ENCODE data around the gene SYCE1.
"Not testable (repeated sequence)": the region's sequence is repeated elsewhere in the genome, so short reads cannot be mapped to it uniquely, and the experiment has no call there.

SYCE1 gene

GRCh38 chr10:133557381-133557780 is 8.0 kb downstream of the SYCE1 start:
- Histone ChIP-seq H3K9me2 (replicated peaks; ENCODE audit: insufficient read depth, low read length) (no peaks in the 10 kb centered on the region), H3K9ac (ENCODE audit: low read length) (no peak overlapping the region), H3K9me3 (ENCODE audit: insufficient read depth, low read length) (no peaks in the 10 kb centered on the region), H4K20me1 (ENCODE audit: low read depth, low read length) (no peaks in the 10 kb centered on the region), H3K4me2 (ENCODE audit: low read depth, low read length, poor library complexity, severe bottlenecking) (no peak overlapping the region), H3K27me3 (ENCODE audit: low read length) (no peaks in the 10 kb centered on the region), H3K27ac (ENCODE audit: low read depth, low read length) (no peak overlapping the region), H2AFZ (ENCODE audit: low read depth, low read length, severe bottlenecking) (no peak overlapping the region), H3K36me3 (ENCODE audit: low read length) (no peaks in the 10 kb centered on the region), H3F3A (ENCODE audit: insufficient read depth) (no peaks in the 10 kb centered on the region), H3K4me3 (ENCODE audit: insufficient read depth, low read length, poor library complexity, severe bottlenecking) (no peak overlapping the region), H3K79me2 (ENCODE audit: insufficient read depth, low read length) (no peaks in the 10 kb centered on the region)
- TF ChIP-seq EZH2phosphoT487 (conservative IDR thresholded peaks at IDR 0.05; ENCODE audit: low read length) (no peak), CTCF (IDR thresholded peaks at IDR 0.05; ENCODE audit: insufficient read depth, low read length, poor library complexity, severe bottlenecking) (no peak)

- TF ChIP-seq CTCF (IDR thresholded peaks at IDR 0.05; ENCODE audit: insufficient read depth, low read length, poor library complexity, severe bottlenecking): no peak
- no peak for TF ChIP-seq EZH2phosphoT487 (conservative IDR thresholded peaks at IDR 0.05; ENCODE audit: low read length)
- H2AFZ ChIP-seq (ENCODE audit: low read depth, low read length, severe bottlenecking): no peak overlapping the region
- no peak overlapping the region for H3K9ac ChIP-seq (ENCODE audit: low read length)
- no peaks in the 10 kb centered on the region for H3K27me3 ChIP-seq (ENCODE audit: low read length)
- H3K9me2 ChIP-seq (replicated peaks; ENCODE audit: insufficient read depth, low read length): no peaks in the 10 kb centered on the region
- H3K27ac ChIP-seq (ENCODE audit: low read depth, low read length): no peak overlapping the region
- H3K4me2 ChIP-seq (ENCODE audit: low read depth, low read length, poor library complexity, severe bottlenecking): no peak overlapping the region
- H3K36me3 ChIP-seq (ENCODE audit: low read length): no peaks in the 10 kb centered on the region
- H3K4me3 ChIP-seq (ENCODE audit: insufficient read depth, low read length, poor library complexity, severe bottlenecking): no peak overlapping the region
- no peaks in the 10 kb centered on the region for H3K79me2 ChIP-seq (ENCODE audit: insufficient read depth, low read length)
- no peaks in the 10 kb centered on the region for H4K20me1 ChIP-seq (ENCODE audit: low read depth, low read length)
- H3K9me3 ChIP-seq (ENCODE audit: insufficient read depth, low read length): no peaks in the 10 kb centered on the region
- H3F3A ChIP-seq (ENCODE audit: insufficient read depth): no peaks in the 10 kb centered on the region
Observed at GRCh38 chr10:133555521-133555920, 9.9 kb downstream of the SYCE1 start.

- H3K4me3 ChIP-seq (ENCODE audit: insufficient read depth, low read length, poor library complexity, severe bottlenecking): no peak overlapping the region
- no peaks in the 10 kb centered on the region for H3K9me2 ChIP-seq (replicated peaks; ENCODE audit: insufficient read depth, low read length)
- H3K27me3 ChIP-seq (ENCODE audit: low read length): no peaks in the 10 kb centered on the region
- H3F3A ChIP-seq (ENCODE audit: insufficient read depth): no peaks in the 10 kb centered on the region
- no peaks in the 10 kb centered on the region for H4K20me1 ChIP-seq (ENCODE audit: low read depth, low read length)
- H3K27ac ChIP-seq (ENCODE audit: low read depth, low read length): no peak overlapping the region
- H3K9ac ChIP-seq (ENCODE audit: low read length): no peak overlapping the region
- no peaks in the 10 kb centered on the region for H3K79me2 ChIP-seq (ENCODE audit: insufficient read depth, low read length)
- H3K36me3 ChIP-seq (ENCODE audit: low read length): no peaks in the 10 kb centered on the region
- no peaks in the 10 kb centered on the region for H3K9me3 ChIP-seq (ENCODE audit: insufficient read depth, low read length)
- TF ChIP-seq EZH2phosphoT487 (conservative IDR thresholded peaks at IDR 0.05; ENCODE audit: low read length): no peak
- H3K4me2 ChIP-seq (ENCODE audit: low read depth, low read length, poor library complexity, severe bottlenecking): no peak overlapping the region
- H2AFZ ChIP-seq (ENCODE audit: low read depth, low read length, severe bottlenecking): no peak overlapping the region
Observed at GRCh38 chr10:133554600-133554999, 10.8 kb downstream of the SYCE1 start.

- H4K20me1 ChIP-seq (ENCODE audit: low read depth, low read length): no peaks in the 10 kb centered on the region
- no peaks in the 10 kb centered on the region for H3K79me2 ChIP-seq (ENCODE audit: insufficient read depth, low read length)
- H3K27me3 ChIP-seq (ENCODE audit: low read length): no peaks in the 10 kb centered on the region
- H2AFZ ChIP-seq (ENCODE audit: low read depth, low read length, severe bottlenecking): no peak overlapping the region
- no peaks in the 10 kb centered on the region for H3K36me3 ChIP-seq (ENCODE audit: low read length)
- TF ChIP-seq CTCF (IDR thresholded peaks at IDR 0.05; ENCODE audit: insufficient read depth, low read length, poor library complexity, severe bottlenecking): no peak
- TF ChIP-seq EZH2phosphoT487 (conservative IDR thresholded peaks at IDR 0.05; ENCODE audit: low read length): no peak
- H3K9ac ChIP-seq (ENCODE audit: low read length): no peak overlapping the region
- no peaks in the 10 kb centered on the region for H3F3A ChIP-seq (ENCODE audit: insufficient read depth)
- no peak overlapping the region for H3K4me2 ChIP-seq (ENCODE audit: low read depth, low read length, poor library complexity, severe bottlenecking)
- H3K4me3 ChIP-seq (ENCODE audit: insufficient read depth, low read length, poor library complexity, severe bottlenecking): no peak overlapping the region
- no peaks in the 10 kb centered on the region for H3K9me2 ChIP-seq (replicated peaks; ENCODE audit: insufficient read depth, low read length)
- no peak overlapping the region for H3K27ac ChIP-seq (ENCODE audit: low read depth, low read length)
- peaks cover 5% of the 10 kb centered on the region; the same call in 1 of the 2 replicates for H3K9me3 ChIP-seq (ENCODE audit: insufficient read depth, low read length)
Observed at GRCh38 chr10:133544506-133544905, 20.9 kb downstream of the SYCE1 start.

- H3F3A ChIP-seq (ENCODE audit: insufficient read depth); H2AFZ ChIP-seq (ENCODE audit: low read depth, low read length, severe bottlenecking); H3K9me3 ChIP-seq (ENCODE audit: insufficient read depth, low read length); H3K36me3 ChIP-seq (ENCODE audit: low read length); H3K4me3 ChIP-seq (ENCODE audit: insufficient read depth, low read length, poor library complexity, severe bottlenecking); H3K27ac ChIP-seq (ENCODE audit: low read depth, low read length); H3K27me3 ChIP-seq (ENCODE audit: low read length); H3K9ac ChIP-seq (ENCODE audit: low read length); H3K4me2 ChIP-seq (ENCODE audit: low read depth, low read length, poor library complexity, severe bottlenecking); H3K9me2 ChIP-seq (replicated peaks; ENCODE audit: insufficient read depth, low read length); H3K79me2 ChIP-seq (ENCODE audit: insufficient read depth, low read length); H4K20me1 ChIP-seq (ENCODE audit: low read depth, low read length): not testable (repeated sequence)
Observed at GRCh38 chr10:133541441-133541975, 23.9 kb downstream of the SYCE1 start.

Data from SU-DHL-6 (cell line).